Activated CD4-positive, CD25-positive, alpha-beta regulatory T cell treated with anti-CD3 and anti-CD28 coated beads, Interleukin-2, amount 50 U/mL, for 16 hours (primary cell): Measurements from ENCODE around the gene SCAF8.
"Not testable (repeated sequence)": the region's sequence is repeated elsewhere in the genome, so short reads cannot be mapped to it uniquely, and the experiment has no call there.

Experiments used
- DNase-seq: peaks from one replicate; pipeline ENCODE4 v3.0.0-alpha.2; 2020; ENCODE audit warnings: low read depth, low spot score

SCAF8 gene

DNA sequence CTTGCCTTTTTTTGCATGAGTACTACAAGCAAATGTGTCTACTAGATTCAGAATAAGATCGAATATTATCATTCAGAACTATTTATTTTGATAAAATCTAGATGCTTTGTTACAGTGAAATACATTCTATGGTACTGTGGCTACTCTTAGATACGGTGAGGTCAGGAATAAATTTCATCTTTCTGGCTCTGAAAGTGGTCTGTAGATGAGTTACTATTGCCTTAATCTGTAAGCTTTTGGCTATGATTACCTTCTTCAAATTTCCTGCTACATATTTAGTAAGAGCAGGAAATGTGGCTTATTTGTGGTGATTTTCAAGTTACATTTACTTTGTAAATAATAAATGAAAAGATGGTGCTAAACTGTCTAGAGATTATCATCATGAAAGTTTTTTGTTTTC is 50.0 kb downstream of the SCAF8 start:
- no peak for DNase-seq

DNA sequence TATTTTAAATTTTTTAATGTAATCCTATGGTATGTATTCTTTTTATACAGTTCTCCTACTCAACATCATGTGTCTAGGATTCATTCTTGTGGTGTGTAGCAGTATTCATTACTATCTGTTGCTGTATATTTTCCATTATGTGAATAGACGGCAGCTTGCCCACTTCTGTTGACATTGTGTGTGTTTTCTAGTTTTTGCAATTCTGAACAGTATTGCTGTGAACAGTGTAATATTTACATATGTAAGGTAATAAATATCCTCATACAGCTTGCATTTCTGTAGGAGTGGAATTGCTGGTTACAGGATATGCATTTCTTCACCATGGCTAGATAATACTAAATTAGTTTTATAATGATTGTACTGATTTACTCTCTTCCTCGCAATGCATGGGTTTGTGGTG is 51.9 kb downstream of the SCAF8 start:
- DNase-seq, result no peak

DNA sequence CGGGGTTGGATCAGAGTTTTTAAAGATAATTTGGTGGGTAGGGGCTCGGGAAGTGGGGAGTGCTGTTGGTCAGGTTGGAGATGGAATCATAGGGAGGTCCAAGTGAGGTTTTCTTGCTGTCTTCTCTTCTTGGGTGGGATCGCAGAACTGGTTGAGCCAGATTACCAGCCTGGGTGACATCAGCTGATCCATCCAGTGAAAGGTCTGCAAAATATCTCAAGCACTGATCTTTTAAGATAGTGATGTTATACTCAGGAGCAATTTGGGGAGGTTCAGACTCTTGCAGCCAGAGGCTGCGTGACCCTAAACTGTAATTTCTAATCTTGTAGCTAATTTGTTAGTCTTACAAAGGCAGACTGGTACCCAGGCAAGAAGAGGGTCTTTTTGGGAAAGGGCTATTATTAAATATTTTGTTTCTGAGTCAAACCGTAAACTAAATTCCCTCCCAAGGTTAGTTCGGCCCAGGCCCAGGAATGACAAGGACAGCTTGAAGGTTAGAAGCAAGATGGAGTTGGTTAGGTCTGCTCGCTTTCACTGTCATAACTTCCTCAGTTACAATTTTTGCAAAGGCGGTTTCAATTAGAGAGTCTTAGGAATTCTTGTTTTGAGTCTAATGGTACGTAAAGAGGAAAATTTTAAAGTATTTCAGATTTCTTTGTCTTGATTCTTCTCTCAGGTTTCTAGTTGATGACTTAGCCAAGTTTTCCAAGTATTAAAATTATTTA is 53.1 kb downstream of the SCAF8 start:
- no peak for DNase-seq

DNA sequence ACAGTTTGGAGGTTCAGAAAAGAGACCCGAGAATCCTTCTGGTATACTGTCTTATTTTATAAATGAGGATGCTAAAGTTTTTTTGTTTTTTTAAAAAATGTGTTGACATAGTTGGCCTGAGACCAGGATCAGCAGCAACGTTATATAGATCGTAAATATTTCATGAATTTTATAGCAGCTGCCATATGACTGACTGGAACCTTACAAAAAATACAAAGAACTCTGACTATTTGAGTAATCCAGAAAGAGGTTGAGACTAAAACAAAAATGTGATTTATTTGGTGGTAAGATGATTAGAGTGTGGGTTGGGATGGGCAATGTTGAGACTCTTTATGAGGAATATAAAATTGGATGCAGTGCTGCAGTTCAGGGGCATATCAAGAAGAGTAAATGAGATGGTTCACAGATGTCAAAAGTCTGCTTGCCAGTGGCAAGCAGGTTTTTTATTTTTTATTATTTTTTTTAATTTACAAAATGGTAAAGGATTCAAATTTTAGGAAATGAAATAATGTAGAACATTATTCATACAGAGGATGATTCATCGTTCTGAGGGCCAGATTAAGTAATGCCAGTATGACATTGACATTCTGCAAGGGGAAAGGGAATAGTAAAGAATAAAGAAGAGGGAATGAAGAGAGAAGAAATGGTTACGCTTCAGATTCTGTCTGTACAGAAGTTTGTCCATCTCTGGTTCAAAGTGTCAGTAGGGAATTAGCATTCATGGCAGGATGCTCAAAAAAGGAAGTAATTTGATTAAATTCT is 58.5 kb downstream of the SCAF8 start:
- DNase-seq, result no peak

DNA sequence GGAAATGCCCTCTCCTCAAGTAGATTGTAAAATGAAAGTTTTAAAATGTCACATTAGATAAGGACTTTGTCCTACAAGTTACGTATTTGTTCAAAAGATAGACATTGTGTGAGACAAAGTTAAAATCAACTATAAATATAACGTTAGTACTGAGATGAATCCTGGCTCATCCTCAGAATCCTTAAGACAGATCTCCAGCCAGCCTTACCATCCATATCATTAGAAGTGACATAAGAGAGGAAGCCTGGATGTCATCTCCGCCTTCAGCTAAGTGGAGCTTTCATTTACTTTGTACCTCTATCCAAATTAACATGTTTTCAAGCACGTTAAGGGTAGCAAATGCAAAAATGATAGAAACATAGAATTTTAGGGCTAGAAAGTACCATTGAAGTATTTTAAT is 59.1 kb downstream of the SCAF8 start:
- DNase-seq, result no peak

DNA sequence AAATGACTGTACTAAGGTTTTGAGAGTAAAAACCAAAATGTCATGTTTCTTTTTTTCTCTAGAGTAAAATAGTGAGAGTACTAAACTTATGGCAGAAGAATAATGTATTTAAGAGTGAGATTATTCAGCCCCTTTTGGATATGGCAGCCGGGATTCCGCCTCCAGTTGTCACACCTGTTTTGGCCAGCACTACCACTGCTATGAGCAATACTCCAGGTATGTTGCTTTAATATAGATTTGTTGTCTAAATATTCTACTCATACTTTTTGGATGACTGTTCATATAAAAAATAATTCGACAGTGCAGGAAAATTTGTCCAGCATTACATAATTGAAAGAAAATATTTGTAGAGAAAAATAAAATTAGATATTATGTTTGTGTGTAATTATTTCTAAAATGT is 59.5 kb downstream of the SCAF8 start:
- no peak for DNase-seq

DNA sequence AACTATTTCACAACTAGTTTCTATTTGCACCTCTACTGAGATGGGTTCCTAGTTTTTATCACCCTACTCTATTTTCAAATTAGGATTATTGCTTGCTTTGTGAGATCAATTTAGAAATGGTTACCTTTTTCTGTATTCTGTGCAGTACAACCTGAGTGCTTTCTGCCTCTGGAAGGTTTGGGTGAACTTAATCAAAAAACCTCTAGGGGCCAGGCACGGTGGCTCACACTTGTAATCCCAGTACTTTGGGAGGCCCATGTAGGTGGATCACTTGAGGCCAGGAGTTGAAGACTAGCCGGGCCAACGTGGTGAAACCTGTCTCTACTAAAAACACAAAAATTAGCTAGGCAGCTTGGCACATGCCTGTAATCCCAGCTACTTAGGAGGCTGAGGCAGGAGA is 63.3 kb downstream of the SCAF8 start:
- DNase-seq, result no peak

DNA sequence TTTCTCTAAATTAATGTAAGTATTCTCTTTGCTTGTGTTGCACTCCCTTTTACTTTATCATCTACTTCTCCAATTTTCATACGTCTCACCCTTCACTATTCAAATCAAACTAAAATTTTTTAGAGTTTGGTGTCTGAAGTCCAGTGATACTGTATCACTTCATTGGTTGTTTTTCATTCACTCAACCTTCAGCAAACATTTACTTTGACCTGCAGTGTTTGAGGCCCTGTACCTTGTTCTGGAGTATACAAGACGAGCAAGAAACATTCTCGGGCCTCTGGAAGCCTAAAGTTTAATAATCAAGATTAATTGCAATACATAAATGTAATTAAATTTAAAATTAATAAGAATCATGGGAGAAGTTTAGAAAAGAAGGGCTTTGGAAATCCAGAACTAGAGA is 64.6 kb downstream of the SCAF8 start:
- no peak for DNase-seq

DNA sequence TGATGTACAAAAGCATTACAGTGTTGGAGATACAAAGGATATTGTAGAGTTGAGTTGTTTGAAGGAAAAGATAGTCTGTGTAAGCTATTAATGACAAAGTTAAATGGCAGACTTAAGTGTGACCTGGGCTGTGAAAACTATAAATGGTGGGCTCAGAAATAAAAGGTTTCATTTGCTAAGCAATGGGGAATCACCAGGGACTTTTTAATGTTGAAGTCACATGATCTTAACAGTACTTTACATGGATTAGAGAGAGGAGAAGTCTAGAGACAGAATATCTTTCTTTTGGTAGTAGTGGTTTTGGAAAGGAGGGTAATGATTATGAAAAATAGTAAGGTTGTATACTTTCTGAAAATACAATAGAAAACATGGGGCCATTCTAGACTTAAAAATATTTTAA is 67.1 kb downstream of the SCAF8 start:
- DNase-seq, result no peak

DNA sequence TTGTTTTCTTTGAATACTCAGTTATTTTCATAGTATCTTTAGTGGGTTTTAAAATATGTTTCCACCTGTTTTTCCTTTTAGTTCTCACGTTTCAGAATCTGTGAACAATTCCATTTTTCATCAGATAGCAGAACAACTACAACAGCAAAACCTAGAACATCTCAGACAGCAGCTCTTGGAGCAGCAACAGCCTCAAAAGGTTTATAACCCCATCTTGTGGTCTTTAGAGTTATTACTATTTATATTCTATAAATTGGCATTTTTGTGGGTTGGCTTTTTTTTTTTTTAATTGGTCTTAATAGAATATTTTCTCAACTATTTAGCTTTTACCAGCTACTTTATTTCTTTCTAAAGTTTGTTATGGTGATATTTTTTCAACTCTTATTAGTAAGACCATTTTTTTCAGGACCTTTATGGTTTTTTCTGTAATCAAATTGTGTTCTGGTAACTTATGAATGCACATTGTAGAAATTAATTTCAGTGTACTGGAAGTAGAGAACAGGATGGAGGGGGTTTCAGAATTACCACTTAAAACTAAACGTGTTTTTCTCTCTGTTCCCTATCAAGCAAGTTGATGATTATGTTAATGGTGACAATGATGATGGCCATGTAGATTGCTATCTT is 72.2 kb downstream of the SCAF8 start:
- no peak for DNase-seq

DNA sequence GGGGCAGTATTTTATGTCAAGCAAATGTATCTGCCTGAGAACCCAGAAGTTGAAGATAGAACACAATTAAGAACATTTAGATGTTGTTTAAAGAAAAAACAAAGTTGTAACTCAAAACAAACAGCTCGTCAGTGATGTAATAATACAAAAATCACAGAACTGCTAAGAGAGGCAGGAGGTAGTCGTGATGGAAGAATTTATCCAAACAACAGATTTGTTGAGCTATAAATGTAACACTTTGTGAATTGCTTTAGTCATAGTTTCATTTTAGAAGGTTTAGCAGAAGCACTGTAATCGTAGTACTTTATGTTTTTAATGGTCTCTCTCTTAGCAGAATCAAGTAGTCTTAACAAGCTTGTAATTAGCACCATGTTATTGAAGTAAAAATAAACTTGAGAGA is 73.6 kb downstream of the SCAF8 start:
- no peak for DNase-seq

DNA sequence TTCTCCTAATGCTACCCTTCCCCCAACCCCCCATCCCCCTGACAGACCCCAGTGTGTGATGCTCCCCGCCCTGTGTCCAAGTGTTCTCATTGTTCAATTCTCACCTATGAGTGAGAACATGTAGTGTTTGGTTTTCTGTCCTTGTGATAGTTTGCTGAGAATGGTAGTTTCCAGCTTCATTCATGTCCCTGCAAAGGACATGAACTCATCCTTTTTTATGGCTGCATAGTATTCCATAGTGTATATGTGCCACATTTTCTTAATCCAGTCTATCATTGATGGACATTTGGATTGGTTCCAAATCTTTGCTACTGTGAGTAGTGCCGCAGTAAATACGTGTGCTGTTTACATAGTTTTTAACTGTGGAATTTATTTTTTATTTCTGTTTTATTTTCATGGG is 78.4 kb downstream of the SCAF8 start:
- DNase-seq, result not testable (repeated sequence)

DNA sequence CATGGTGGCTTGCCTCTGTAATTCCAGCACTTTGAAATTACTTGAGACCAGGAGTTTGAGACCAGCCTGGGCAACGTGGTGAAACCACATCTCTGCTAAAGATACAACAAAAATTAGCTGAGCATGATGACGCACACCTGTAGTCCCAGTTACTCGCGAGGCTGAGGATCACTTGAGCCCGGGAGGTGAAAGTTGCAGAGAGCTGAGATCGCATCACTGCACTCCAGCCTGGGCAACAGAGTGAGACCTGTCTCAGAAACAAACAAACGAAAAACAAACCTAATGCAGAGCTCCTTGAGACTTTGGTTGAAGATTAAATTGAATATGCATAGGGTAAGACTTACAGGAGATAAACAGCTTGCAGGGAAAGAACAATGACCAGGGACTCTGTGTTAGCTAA is 80.8 kb downstream of the SCAF8 start:
- DNase-seq, result no peak

DNA sequence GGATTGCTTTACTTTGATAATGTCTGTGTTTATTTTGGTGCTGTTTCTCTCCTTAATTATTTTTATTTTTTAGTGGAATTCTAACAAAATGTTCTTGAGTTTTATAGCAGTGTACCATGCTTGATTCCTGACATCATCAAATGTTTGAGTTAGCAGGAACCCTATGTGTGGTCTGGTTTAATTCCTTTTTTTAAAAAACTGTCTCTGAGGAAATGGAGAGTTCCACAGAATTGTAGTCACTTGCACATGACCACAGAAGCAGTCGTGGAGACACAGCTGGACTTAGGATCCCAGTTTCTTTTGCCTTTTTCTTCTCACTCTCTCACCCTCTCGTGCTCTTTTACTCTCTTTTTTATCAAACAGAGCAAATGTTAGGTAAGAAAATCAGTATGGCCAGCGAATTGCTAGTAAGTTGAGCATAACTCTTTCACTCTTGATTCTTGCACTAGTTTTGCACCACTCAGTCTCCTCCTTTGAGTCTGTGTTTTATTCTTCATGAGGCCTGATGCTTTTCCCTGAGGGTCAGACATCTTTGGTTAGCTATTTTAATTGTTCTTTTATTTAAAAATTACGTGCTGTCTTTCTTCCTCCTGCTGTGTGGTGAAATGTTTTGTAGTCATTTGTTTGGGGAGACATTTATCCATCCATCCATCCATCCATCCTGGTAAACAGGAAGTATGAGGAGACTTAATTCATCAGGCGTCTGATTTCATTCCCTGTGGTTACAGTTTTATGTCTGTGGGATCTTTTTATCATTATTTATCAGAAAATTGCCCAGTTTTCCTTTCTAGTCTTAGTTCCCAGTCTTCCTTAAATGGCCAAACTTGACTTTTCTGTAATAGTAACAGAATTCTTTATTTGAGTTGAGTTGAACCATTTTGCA is 83.0 kb downstream of the SCAF8 start:
- DNase-seq, result no peak

DNA sequence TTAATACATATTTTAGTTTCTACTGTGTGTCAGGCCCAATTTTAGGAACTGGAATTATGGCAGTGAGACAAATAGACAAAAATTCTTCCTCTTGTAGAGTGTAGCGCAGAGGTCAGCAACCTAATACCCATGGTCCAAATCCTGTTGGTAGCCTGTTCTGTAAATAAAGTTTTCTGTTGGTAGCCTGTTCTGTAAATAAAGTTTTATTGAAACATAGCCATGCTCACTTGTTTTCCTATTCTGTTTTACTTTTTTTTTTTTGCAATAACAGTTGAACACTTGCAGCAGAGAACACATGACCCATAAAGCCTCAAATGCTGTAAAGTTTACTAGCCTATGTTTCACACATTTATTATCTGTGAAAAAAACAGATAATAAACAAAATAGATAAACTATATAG is 87.9 kb downstream of the SCAF8 start:
- no peak for DNase-seq

DNA sequence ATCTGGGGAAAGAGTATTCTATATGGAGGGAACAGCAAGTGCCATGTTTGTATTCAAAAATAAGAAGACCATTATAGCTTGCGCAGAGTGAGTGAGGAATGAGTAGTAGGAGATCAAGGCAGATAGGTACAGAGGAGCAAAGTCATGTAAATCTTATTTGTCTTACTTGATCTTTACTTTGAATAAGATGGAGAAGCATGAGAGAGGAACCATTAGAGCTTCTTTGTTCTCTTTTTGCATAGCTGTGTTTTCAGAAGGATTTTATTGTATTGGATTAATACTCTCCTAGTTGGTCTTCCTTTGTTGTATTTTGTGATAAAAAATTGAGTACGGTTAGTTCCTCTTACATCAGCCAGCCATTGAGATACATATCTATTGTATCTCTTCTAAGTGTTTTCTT is 88.4 kb downstream of the SCAF8 start:
- DNase-seq, result no peak

DNA sequence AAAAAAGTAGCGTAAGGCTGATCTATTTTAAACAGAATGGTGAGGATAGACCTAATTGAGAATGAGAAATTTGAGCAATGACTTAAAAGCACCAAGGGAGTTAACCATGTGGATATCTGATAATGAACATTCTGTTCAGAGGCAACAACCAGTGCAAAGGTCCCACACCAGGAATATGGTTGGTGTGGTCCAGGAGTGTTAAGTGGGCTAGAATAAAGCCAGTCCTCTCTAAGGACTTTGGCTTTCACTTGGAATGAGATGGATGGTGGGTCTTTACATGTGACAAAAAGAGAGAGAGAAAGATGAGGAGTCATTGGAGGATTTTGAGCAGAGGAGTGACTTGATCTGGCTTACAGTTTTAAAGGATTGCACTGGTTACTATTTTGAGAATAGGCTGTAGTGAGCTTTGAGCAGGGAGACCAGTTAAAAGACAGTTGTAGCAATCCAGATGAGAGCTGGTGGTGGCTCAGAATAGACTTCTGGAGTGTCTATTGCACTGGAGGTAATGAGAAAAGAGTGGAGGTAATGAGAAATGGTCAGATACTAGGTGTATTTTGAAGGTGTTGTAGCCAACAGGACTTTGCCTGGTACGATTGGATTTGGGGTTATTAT is 89.8 kb downstream of the SCAF8 start:
- no peak for DNase-seq

DNA sequence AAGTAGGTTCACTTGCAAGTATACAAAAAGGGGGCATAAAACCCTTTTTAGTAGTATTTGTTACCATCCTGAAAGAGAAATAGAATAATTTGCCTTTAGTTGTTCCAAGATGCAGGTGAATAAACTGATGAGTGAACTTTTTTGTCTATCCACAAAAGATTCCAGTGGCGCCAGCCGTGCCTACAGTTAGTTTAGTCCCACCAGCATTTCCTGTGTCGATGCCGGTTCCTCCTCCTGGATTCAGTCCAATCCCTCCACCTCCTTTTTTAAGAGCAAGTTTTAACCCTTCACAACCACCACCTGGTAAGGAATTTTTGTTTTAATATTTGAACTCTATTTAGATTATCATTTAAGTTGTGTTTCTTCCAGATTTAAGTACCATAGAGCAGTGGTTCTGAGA is 90.9 kb downstream of the SCAF8 start:
- no peak for DNase-seq

DNA sequence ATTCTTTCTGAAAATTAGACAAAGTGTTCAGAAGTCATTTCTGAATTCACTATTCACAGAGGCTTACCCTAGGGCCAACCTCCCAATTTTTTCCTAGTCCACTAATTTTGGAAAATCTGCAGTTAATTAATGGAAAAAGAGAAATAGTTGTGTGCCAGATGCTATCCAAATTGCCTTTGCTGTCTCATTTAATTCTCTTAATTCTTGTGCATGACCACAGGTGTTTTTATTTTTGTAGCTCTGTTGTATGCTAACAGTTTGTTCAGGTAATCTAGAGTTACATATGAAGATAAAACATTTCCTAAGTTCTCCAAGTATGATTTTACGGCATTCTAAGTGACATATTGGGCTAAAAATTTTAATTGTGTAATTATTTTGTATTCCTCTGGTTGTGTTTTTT is 96.8 kb downstream of the SCAF8 start:
- no peak for DNase-seq

DNA sequence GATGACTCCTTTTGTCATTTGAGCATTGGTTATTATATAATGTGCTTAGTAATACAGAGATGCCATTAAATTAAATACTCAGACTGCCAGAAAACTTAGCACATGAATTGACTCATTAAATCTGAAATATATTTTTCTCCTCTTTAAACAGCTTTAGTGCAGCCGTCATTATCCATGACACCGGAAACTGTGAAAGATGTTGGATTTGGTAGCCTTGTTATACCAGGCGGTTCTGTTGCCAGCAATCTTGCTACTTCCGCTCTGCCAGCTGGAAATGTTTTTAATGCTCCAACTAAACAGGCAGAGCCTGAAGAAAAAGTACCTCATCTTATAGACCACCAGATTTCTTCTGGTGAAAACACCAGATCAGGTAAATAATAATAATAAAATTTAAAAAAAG is 97.6 kb downstream of the SCAF8 start:
- DNase-seq, result no peak

DNA sequence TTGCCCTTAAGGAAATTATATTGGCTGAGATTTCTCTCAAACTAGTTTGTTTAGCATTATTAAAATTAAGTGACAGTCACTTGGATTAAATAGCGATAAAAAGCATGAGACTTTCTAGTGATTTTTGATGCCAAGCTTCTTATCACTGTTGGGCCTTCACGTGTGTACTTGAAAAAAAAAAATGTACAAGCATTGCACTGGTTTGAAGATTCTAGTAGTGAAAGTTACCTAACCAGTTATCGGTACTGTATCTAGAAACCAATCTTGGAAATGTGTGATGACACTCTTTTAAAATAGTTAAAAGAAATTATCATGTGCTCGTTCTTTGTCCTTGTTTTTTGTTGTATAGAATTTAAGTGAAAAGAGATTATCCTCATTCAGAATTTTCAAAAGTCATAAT is 102.1 kb downstream of the SCAF8 start:
- no peak for DNase-seq

DNA sequence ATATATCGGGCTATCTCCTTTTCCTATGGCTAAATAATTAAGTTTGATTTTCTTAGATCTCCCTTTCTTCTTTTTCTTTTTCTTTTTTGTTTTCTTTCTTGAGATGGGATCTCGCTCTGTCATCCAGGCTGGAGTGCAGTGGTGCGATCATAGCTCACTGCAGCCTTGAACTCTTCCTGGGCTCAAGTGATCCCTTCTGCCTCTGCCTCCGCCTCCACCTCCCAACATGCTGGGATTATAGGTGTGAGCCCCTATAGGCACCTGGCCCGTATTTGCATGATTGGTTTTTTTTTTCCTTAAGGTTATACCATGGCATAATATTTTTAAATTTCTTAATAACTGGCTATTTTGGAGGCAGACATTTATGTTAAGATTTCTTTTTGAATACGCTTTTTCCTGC is 106.3 kb downstream of the SCAF8 start:
- DNase-seq, result no peak
